ENCODE data around the gene WDR74. TPM values are rescaled to one million over a fixed set of nuclear protein-coding genes. Genes with fewer than 3 reads are reported as not detected.

Gene WDR74
- total and polyA plus RNA-seq, 2 of the 13 experiments (the other 11 are each of a cell fraction or from before 2014, with no cell fraction given), result 77.0 to 83.3 TPM

- peak; percentile 74; the same call in 1 of the 2 replicates for TF ChIP-seq ZNF275 (CRISPR knock-in tag; IDR thresholded peaks at IDR 0.05; ENCODE audit: borderline replicate concordance)
- peak; percentile 9; the same call in 1 of the 2 replicates for TF ChIP-seq ZNF460 (CRISPR knock-in tag; IDR thresholded peaks at IDR 0.05; ENCODE audit: borderline replicate concordance)
- no peak for TF ChIP-seq TOE1 (CRISPR knock-in tag; IDR thresholded peaks at IDR 0.05)
- TF ChIP-seq ZNF609 (CRISPR knock-in tag; IDR thresholded peaks at IDR 0.05; ENCODE audit: borderline replicate concordance), result no peak
- TF ChIP-seq IKZF1 (IDR thresholded peaks at IDR 0.05), result no peak
- TF ChIP-seq HNRNPK (IDR thresholded peaks at IDR 0.05; ENCODE audit: low read depth, low read length, poor library complexity, severe bottlenecking), result peak; percentile 51
- peak; percentile 73 to 88 for TF ChIP-seq HMGXB4 (CRISPR knock-in tag; IDR thresholded peaks at IDR 0.05; ENCODE audit: borderline replicate concordance in 1 of 2, low read depth in 1 of 2)
- peak; percentile 62 for TF ChIP-seq NFYC (CRISPR knock-in tag; IDR thresholded peaks at IDR 0.05)
- TF ChIP-seq NR3C1 (CRISPR knock-in tag; IDR thresholded peaks at IDR 0.05), result no peak
- no peak for TF ChIP-seq IRF1 (CRISPR knock-in tag; IDR thresholded peaks at IDR 0.05; ENCODE audit: low read depth)
- TF ChIP-seq ZBTB38 (CRISPR knock-in tag; IDR thresholded peaks at IDR 0.05), result peak; percentile 88
- TF ChIP-seq NBN (conservative IDR thresholded peaks at IDR 0.05), result no peak
- TF ChIP-seq ZNF639 (CRISPR knock-in tag; conservative IDR thresholded peaks at IDR 0.05), result peak; percentile 70
- peak; percentile 71 for TF ChIP-seq ZNF770 (CRISPR knock-in tag; IDR thresholded peaks at IDR 0.05)
- TF ChIP-seq ZNF30 (CRISPR knock-in tag; IDR thresholded peaks at IDR 0.05), result no peak
These were observed 34.1 kb downstream of the WDR74 start, which contains the start of gene NXF1 (continued) for GRCh38 chr11:62805076-62805892.

Data from HepG2 (cell line).